Panc1 (cell line): ENCODE results near the gene VCX3A.

Experiments
- SIN3A ChIP-seq: IDR thresholded peaks from 2 replicates; pipeline ENCODE4 v1.6.1; 2012; ENCODE audit warnings: low read depth, mild to moderate bottlenecking, low read length, moderate library complexity, borderline replicate concordance; ENCODE audit not compliant: insufficient read depth
- TCF7L2 ChIP-seq: IDR thresholded peaks from 2 replicates; pipeline ENCODE4 v1.6.1; 2011; ENCODE audit warnings: mild to moderate bottlenecking, low read depth, low read length, inconsistent platforms
- TF ChIP-seq, protein P1 (sequence below), 2 experiments: IDR thresholded peaks; 2 replicates each; pipeline ENCODE4 v1.6.1; 2011 to 2012; ENCODE audit warnings: low read depth in 2 of 2, control low read depth in 1 of 2, low read length in 1 of 2, mild to moderate bottlenecking in 1 of 2, moderate library complexity in 1 of 2; ENCODE audit not compliant: insufficient read depth in 1 of 2
- TF ChIP-seq, protein P2 (sequence below): fragments of 450-650 bp; IDR thresholded peaks from 2 replicates; pipeline ENCODE4 v1.5.1; 2017; ENCODE audit warnings: mild to moderate bottlenecking

DNA sequence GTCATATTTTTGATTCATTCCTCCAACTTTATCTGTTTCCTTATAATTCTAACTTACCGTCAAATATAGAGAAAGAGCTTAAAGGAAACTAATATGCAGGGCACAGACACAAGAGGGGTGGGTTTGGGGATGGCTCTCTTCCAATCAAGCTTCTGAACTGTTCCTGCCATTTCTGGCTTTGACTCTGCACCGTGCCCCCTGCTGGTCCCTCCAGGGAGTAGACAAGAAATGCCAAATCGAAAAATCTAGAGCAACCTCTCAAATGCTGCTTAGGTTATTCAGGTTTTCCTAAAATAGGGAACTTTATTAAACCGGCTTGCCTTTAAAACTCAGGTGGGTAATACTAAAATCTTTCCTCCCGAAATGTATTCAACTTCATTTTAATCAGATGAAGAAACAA, 39.8 kb upstream of the VCX3A start:
- TF ChIP-seq, protein P1, sequence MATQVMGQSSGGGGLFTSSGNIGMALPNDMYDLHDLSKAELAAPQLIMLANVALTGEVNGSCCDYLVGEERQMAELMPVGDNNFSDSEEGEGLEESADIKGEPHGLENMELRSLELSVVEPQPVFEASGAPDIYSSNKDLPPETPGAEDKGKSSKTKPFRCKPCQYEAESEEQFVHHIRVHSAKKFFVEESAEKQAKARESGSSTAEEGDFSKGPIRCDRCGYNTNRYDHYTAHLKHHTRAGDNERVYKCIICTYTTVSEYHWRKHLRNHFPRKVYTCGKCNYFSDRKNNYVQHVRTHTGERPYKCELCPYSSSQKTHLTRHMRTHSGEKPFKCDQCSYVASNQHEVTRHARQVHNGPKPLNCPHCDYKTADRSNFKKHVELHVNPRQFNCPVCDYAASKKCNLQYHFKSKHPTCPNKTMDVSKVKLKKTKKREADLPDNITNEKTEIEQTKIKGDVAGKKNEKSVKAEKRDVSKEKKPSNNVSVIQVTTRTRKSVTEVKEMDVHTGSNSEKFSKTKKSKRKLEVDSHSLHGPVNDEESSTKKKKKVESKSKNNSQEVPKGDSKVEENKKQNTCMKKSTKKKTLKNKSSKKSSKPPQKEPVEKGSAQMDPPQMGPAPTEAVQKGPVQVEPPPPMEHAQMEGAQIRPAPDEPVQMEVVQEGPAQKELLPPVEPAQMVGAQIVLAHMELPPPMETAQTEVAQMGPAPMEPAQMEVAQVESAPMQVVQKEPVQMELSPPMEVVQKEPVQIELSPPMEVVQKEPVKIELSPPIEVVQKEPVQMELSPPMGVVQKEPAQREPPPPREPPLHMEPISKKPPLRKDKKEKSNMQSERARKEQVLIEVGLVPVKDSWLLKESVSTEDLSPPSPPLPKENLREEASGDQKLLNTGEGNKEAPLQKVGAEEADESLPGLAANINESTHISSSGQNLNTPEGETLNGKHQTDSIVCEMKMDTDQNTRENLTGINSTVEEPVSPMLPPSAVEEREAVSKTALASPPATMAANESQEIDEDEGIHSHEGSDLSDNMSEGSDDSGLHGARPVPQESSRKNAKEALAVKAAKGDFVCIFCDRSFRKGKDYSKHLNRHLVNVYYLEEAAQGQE (IDR thresholded peaks at IDR 0.05; ENCODE audit: insufficient read depth in 1 of 2, low read depth in 2 of 2, low read length in 1 of 2): no peak
- TF ChIP-seq, protein P2, sequence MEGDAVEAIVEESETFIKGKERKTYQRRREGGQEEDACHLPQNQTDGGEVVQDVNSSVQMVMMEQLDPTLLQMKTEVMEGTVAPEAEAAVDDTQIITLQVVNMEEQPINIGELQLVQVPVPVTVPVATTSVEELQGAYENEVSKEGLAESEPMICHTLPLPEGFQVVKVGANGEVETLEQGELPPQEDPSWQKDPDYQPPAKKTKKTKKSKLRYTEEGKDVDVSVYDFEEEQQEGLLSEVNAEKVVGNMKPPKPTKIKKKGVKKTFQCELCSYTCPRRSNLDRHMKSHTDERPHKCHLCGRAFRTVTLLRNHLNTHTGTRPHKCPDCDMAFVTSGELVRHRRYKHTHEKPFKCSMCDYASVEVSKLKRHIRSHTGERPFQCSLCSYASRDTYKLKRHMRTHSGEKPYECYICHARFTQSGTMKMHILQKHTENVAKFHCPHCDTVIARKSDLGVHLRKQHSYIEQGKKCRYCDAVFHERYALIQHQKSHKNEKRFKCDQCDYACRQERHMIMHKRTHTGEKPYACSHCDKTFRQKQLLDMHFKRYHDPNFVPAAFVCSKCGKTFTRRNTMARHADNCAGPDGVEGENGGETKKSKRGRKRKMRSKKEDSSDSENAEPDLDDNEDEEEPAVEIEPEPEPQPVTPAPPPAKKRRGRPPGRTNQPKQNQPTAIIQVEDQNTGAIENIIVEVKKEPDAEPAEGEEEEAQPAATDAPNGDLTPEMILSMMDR: no peak
- TF ChIP-seq SIN3A (no peak), TCF7L2 (no peak)
